Measurements from ENCODE around the gene LMF2.

- no peak for TF ChIP-seq EP300 (IDR thresholded peaks at IDR 0.05; ENCODE audit: borderline replicate concordance in 1 of 2, low read depth in 1 of 2, low read length in 1 of 2)
- TF ChIP-seq CTCF (IDR thresholded peaks at IDR 0.05): no peak
These were observed 36.2 kb downstream of the LMF2 start for GRCh38 chr22:50471197-50471847.
